GM12874 (cell line): Measurements from ENCODE around the gene SLC25A36.

Experiments used
- TF ChIP-seq, protein P1 (sequence below): IDR thresholded peaks from 2 replicates; pipeline ENCODE4 v1.5.1; 2011; ENCODE audit warnings: low read depth, mild to moderate bottlenecking, control low read depth, low read length, moderate library complexity; ENCODE audit not compliant: insufficient read depth

The SLC25A36 gene

GRCh38 chr3:140974900-140975299 lies 33.3 kb downstream of the SLC25A36 start:
- TF ChIP-seq, protein P1, sequence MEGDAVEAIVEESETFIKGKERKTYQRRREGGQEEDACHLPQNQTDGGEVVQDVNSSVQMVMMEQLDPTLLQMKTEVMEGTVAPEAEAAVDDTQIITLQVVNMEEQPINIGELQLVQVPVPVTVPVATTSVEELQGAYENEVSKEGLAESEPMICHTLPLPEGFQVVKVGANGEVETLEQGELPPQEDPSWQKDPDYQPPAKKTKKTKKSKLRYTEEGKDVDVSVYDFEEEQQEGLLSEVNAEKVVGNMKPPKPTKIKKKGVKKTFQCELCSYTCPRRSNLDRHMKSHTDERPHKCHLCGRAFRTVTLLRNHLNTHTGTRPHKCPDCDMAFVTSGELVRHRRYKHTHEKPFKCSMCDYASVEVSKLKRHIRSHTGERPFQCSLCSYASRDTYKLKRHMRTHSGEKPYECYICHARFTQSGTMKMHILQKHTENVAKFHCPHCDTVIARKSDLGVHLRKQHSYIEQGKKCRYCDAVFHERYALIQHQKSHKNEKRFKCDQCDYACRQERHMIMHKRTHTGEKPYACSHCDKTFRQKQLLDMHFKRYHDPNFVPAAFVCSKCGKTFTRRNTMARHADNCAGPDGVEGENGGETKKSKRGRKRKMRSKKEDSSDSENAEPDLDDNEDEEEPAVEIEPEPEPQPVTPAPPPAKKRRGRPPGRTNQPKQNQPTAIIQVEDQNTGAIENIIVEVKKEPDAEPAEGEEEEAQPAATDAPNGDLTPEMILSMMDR: no peak

DNA sequence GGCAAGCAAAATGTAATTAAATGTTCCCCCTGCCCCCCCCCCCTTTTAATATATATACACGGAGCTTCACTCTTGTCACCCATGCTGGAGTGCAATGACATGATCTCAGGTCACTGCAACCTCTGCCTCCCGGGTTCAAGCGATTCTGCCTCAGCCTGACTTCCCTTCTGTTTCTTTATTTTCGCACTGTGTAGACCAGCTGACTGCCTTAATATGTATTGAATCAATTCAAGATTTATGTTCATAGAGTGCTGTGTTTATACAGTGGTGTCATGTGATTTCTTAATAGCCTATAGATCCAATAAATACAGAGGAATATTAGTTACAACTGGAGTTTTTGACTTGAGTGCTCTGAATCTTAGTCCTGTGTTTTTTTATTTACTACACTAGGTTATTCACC lies 39.0 kb downstream of the SLC25A36 start:
- TF ChIP-seq, protein P1: no peak

- TF ChIP-seq, protein P1: no peak
Observed at GRCh38 chr3:140994316-140994715, 52.7 kb downstream of the SLC25A36 start.

GRCh38 chr3:140995881-140996280 lies 54.2 kb downstream of the SLC25A36 start:
- TF ChIP-seq, protein P1: no peak

- TF ChIP-seq, protein P1: peak; percentile 71
Observed at GRCh38 chr3:141000027-141000663, 58.5 kb downstream of the SLC25A36 start.

DNA sequence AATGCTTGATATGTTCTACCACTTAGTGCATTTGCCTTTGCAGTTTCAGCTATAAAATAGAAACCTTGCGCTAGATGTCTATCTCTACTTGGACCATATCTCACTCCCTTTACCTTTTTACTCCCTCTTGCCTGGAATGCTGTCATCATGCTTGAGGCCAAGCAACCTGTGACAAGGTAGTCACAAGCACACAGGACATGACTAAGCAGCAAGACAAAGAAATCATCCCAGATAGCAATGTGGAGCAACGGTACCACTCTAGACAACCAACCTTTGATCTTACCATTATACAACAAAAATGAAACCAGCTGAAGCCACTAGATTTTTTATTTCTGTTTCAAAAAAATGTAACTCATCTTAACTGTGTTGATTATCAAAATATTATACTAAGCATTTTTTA lies 59.0 kb downstream of the SLC25A36 start:
- TF ChIP-seq, protein P1: no peak

DNA sequence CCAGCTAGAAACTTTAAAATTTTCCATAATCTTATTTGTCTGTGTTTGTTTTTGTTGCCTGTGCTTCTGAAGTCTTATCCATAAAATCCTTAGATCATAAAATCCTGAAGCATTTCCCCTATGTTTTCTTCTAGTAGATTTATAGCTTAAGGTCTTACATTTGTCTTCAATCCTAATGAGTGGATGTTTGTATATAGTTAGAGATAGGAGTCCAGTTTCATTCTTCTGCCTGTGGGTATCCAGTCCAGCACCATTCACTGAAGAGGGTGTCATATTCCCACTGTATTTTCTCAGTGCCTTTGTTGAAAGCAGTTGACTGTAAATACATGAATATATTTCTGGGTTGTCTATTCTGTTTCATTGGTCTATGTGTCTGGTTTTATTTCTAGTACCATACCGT lies 64.7 kb downstream of the SLC25A36 start:
- TF ChIP-seq, protein P1: no peak
